Uterus (tissue), 4 donors: ENCODE results near the gene LTB4R2. TPM values are rescaled to one million over a fixed set of nuclear protein-coding genes. Genes with fewer than 3 reads are reported as not detected.

Experiments used
- DNase-seq, 2 donors: peaks; one replicate each; pipeline ENCODE4 v3.0.0-alpha.2; 2019 to 2020
- H3K27ac ChIP-seq, 2 donors: fragments of 200-600 bp; sonication (generic); 1 replicate in 1 of 2; 2 replicates in 1 of 2; pipeline ENCODE4 v1.5.1; 2016 to 2018
- H3K27me3 ChIP-seq, 2 donors: fragments of 200-600 bp; sonication (generic); one replicate each; pipeline ENCODE4 v1.5.1; 2018 to 2019; ENCODE audit warnings: control low read depth in 1 of 2
- H3K36me3 ChIP-seq, 2 donors: fragments of 200-600 bp; sonication (generic); one replicate each; pipeline ENCODE4 v1.5.1; 2019; ENCODE audit warnings: control low read depth in 1 of 2
- H3K4me1 ChIP-seq, 2 donors: fragments of 200-600 bp; sonication (generic); one replicate each; pipeline ENCODE4 v1.5.1; 2018 to 2019; ENCODE audit warnings: control low read depth in 1 of 2
- H3K4me3 ChIP-seq, 2 donors: fragments of 200-600 bp; sonication (generic); 1 replicate in 1 of 2; 2 replicates in 1 of 2; pipeline ENCODE4 v1.5.1; 2018 to 2019; ENCODE audit warnings: mild to moderate bottlenecking in 1 of 2
- H3K9me3 ChIP-seq, 2 donors: fragments of 200-600 bp; sonication (generic); one replicate each; pipeline ENCODE4 v1.5.1; 2019; ENCODE audit warnings: control low read depth in 1 of 2
- CTCF ChIP-seq, 4 experiments: fragments of 200-600 bp in 2 of 4; fragments of 450-650 bp in 2 of 4; sonication (generic) in 2 of 4; IDR thresholded peaks; one replicate each; pipeline ENCODE4 v1.5.1; 2016 to 2019; ENCODE audit warnings: antibody characterized with exemption in 4 of 4, mild to moderate bottlenecking in 2 of 4, moderate library complexity in 1 of 4
- POLR2A ChIP-seq, 2 donors: fragments of 450-650 bp; IDR thresholded peaks; one replicate each; pipeline ENCODE4 v1.6.1; 2016; ENCODE audit warnings: antibody characterized with exemption in 2 of 2, mild to moderate bottlenecking in 1 of 2, moderate library complexity in 1 of 2
- intact Hi-C: fragments of 100-400 bp; cut with DNase I; formaldehyde crosslinking; loops from one replicate; pipeline ENCODE4 v1.15.1; 2023; ENCODE audit warnings: low total_unique reads
- total RNA-seq, 4 donors: library from RNA; depleted of rRNA in 3 of 4; stranded (reverse); fragments of >200 nt in 3 of 4; gene quantifications; one replicate each; pipeline versions ENCODE4 v1.1.0 to v1.2.4, GENCODE V29; 2014 to 2023
- donor health status: DM: yes; HTN: yes; CAD: no.

LTB4R2 gene
- total RNA-seq, 4 donors from 2014 or later: 1.0 to 7.1 (median 5.6) TPM; not detected in 1

- Histone ChIP-seq H3K4me3 (peak overlapping the region; percentile 18 to 31), H3K27ac (no peak overlapping the region), H3K36me3 (no peaks in the 10 kb centered on the region), H3K4me1 (peaks cover 0 to 8% of the 10 kb centered on the region in 2 donors), H3K9me3 (no peaks in the 10 kb centered on the region), H3K27me3 (peaks cover 0 to 20% of the 10 kb centered on the region in 2 donors)
- TF ChIP-seq CTCF (IDR thresholded peaks at IDR 0.05) (no peak), POLR2A (IDR thresholded peaks at IDR 0.05) (no peak)
- intact Hi-C loops: loop anchor here (10.0 kb wide), 1 partner anchor 96 kb away; no protein-coding TSS in a partner anchor
- no peak for DNase-seq
Observed at GRCh38 chr14:24338843-24339242, 28.9 kb downstream of the LTB4R2 start.

GRCh38 chr14:24339284-24340151 lies 29.6 kb downstream of the LTB4R2 start, which contains the start of gene RIPK3:
RIPK3 (minus strand) TSS chr14:24339991; CDS start chr14:24339826, 165 bp downstream.
- no peaks in the 10 kb centered on the region for H3K9me3 ChIP-seq

GRCh38 chr14:24340606-24341005 lies 30.7 kb downstream of the LTB4R2 start:
- TF ChIP-seq CTCF (IDR thresholded peaks at IDR 0.05): no peak
- no peak for TF ChIP-seq POLR2A (IDR thresholded peaks at IDR 0.05)
- no peaks in the 10 kb centered on the region for H3K4me1 ChIP-seq
- H3K36me3 ChIP-seq: no peaks in the 10 kb centered on the region
- no peak overlapping the region for H3K4me3 ChIP-seq
- intact Hi-C loops: no loop called here
- peaks cover 0 to 7% of the 10 kb centered on the region in 2 donors for H3K27me3 ChIP-seq
- H3K27ac ChIP-seq: no peak overlapping the region
- no peak for DNase-seq
- no peaks in the 10 kb centered on the region for H3K9me3 ChIP-seq

More at GRCh38 chr14:24339284-24340151, 29.6 kb downstream of the LTB4R2 start, which contains the start of gene RIPK3:
- TF ChIP-seq POLR2A (IDR thresholded peaks at IDR 0.05) (no peak), CTCF (IDR thresholded peaks at IDR 0.05) (no peak)
- Histone ChIP-seq H3K36me3 (no peaks in the 10 kb centered on the region), H3K27ac (no peak within 1 kb of the TSS), H3K27me3 (peaks cover 0 to 13% of the 10 kb centered on the region in 2 donors), H3K4me1 (peaks cover 0 to 2% of the 10 kb centered on the region in 2 donors), H3K4me3 (peak within 1 kb of the TSS; percentile 18 to 31)
- no peak for DNase-seq
- intact Hi-C loops: loop anchor here (10.0 kb wide), 1 partner anchor 95 kb away; no protein-coding TSS in a partner anchor

- H3K4me3 ChIP-seq: no peak overlapping the region
- H3K9me3 ChIP-seq: no peaks in the 10 kb centered on the region
- H3K27me3 ChIP-seq: no peaks in the 10 kb centered on the region
- DNase-seq: no peak
- no peak for TF ChIP-seq CTCF (IDR thresholded peaks at IDR 0.05)
- TF ChIP-seq POLR2A (IDR thresholded peaks at IDR 0.05): no peak
- H3K4me1 ChIP-seq: no peaks in the 10 kb centered on the region
- intact Hi-C loops: no loop called here
- H3K36me3 ChIP-seq: no peaks in the 10 kb centered on the region
- no peak overlapping the region for H3K27ac ChIP-seq
Observed at GRCh38 chr14:24342889-24343288, 32.9 kb downstream of the LTB4R2 start.
